Stimulated activated CD8-positive, alpha-beta memory T cell treated with anti-CD3 and anti-CD28 coated beads, Interleukin-15, amount 100 ng/mL, for 24 hours (primary cell): Measurements from ENCODE around the gene HOXB3.

ENCODE experiments used
- DNase-seq: peaks from one replicate; pipeline ENCODE4 v3.0.0-alpha.2; 2020; ENCODE audit warnings: low read depth

Gene HOXB3

GRCh38 chr17:48612456-48612853 lies 22.4 kb upstream of the HOXB3 start:
- DNase-seq: no peak

GRCh38 chr17:48611681-48612455 lies 21.8 kb upstream of the HOXB3 start:
- DNase-seq: no peak

DNA sequence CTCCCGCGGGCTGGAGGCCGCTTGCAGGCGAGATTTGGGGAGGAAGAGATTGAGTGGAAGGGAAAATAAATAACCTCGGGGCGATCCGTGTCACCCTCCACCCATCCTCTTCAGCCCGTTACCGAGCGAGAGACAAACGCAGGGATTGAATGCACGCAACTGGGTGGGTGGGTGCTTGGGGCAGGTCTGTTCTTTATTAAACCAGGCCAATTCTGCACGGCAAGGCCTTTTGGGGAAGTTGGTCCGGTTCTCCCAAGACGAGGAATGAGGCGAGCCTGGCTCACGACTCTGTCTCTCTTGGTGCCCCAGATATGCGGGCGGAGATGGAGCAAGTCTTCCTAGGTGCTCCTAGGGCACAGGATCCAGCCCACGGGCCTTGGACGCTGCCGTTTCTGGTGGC lies 21.2 kb upstream of the HOXB3 start:
- DNase-seq: no peak

GRCh38 chr17:48610282-48611211 lies 20.5 kb upstream of the HOXB3 start, which contains the start of gene HOXB7:
Gene HOXB7, minus strand, starts transcription at chr17:48611017. Its CDS starts 99 bp downstream, at chr17:48610918.
- DNase-seq: no peak

DNA sequence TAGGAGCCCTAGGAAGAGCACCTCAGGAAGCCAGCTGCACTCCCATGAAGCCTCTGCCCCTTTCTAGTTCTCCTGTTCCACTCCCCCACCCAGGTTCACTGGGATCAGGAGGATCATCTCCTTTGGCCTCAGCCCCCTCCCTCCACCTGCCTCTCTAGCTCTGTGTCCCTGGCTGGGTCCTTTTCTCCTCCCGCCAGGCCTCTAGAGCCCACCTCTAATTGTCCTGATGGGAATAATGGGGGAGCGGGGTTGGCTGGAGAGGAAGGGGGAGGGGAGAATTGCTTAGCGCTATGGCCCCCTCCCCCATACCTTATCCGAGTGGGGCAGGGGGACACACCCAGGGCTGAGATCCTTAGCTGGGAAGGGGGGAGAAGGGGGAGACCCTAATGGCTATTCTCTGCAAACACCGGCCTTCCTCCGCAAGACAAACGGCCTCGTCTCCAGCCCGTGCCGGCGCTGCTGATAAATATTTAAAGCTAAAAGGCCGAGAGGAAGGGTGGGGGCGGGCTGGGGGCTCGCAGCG lies 19.8 kb upstream of the HOXB3 start:
- no peak for DNase-seq

- DNase-seq: no peak
These were observed 19.0 kb upstream of the HOXB3 start for GRCh38 chr17:48609033-48609432.

DNA sequence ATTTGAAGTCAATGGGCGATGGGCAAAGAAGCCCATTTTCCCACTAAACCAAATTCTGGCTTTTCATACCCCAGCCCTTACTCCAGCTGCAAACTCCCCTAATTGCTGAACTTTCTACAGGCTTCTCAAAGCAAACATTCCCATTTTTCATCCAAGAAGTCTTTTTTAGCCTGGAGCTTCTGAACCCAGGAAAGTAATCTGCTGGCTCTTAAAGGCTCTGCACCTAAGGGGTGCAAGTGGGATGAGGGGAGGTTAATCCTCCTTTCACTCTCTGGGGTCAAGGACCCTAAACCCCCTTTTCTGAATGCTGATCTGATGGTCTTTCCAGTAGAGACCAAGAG lies 18.4 kb upstream of the HOXB3 start:
- no peak for DNase-seq

DNA sequence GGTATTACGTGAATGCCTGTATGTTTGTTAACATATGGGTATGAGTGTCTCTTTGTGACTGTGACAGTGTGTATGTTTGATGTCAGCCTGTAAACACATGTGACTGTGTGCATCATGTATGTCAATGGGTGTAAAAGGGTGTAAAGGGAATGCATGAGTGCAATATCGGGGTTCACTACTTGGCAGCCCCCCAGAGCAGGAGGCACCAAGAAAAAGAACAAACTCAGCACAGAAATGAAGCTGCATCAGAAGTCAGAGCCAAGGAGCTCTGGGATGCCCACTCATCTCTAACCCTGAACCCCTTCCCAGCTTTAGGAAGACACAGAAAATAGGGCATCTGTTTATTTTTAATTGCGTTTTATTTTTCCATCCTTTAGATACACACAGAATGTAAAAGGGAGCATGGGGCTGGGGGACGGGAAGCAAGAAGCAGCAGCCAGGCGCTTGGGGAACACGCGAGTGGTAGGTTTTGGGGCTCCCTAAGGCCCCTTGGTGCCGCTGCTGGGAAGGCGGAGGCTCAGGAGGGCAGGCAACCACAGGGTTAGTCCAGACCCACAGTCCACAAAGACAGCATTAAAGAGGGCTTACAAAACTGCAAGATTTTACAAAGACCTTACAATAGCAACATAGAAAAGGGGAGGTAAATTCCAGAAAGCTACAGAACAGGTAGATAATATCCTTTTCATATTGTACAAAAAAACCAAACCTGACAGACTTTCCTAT lies 17.0 kb upstream of the HOXB3 start:
- no peak for DNase-seq

- no peak for DNase-seq
These were observed 16.2 kb upstream of the HOXB3 start for GRCh38 chr17:48605991-48606891.

GRCh38 chr17:48605409-48605919 lies 15.4 kb upstream of the HOXB3 start:
- no peak for DNase-seq

DNA sequence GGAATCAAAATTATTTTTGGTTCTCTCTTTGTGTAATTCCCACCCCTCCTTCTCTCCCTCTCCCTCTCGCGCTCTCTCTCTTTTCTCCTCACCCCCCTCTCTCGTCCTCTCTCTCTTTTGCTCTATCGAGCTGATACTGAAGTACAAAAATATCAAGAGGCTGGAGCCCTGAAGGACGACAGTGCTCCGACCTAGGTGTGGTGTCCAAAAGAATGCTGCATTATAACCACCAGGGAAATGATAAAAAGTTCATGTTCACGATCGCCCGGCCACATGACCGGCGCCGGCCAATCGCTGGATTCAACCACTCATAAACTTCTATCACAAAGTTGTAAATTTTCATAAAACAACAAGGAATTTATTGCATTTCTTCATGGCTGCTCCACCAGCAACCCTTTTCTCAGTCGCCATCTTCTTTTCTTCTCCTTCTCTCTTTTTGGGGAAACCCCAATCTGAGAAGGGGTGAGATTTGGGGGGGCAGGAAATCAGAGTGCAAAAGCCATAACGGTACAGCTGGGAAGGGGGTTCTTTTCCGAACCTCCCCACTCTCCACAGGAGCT lies 14.8 kb upstream of the HOXB3 start, which contains the start of gene HOXB6:
Gene HOXB6 (minus strand): TSS at position 217 of the 560 bp plus-strand sequence. CDS start 6,836 bp downstream, outside the sequence.
- no peak for DNase-seq

GRCh38 chr17:48603959-48604769 lies 14.1 kb upstream of the HOXB3 start:
- no peak for DNase-seq

DNA sequence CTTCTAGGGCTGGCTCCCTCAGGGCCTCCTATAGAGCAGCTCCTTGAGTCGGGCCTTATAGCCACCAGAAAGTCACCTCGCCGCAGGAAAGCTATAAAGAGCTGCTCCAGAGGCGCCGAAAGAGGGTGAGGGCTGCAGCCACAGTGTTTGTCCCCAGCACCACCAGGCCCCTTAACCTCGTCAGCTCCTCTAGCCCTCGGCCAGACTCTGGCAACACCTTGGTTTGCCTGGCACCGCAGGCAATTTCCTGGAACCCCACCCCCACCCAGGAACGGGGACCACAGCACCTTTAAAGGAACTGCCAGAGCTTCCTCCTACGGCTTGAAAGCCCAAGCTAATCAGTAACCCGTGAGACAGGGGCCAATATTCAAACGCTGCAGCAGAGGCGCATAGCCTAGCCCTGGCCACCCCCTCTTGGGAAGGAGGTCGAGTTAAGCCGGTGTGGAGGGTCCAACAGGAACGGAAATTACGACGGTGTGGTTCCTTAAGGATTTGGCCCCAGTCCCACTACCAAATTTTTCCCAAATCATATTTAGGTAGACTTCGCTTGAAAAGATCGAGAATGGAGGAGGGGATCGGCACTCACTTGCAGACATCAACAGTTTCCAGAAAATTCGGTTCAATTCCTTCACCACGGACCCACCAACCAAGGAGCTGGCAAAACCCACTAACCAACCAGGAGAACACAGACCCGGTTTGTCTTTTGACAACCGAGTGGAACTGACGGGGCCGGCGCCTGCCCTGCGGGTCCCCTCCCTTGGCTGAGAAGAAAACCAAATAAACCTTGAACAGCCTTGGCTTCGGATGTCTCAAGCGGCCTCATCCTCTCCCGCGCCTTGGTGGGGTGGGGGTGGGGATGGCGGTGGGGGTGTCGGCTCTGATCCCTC lies 11.7 kb upstream of the HOXB3 start:
- DNase-seq: no peak

DNA sequence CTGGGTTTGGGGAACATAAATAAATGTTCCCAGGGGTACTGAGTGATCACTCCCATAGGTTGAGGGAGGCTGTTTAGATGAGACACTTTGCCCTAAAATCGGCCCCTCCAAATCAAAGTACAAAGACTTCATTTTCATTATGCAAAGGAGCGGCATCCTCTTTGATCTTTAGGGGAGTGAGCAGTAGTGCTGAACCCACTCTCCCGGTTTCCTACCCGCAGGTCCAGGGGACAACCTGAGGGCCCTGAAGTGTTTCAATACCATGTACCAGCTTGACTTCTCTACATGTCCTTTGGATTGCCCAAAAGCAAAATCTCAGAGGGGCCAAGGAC lies 11.1 kb upstream of the HOXB3 start:
- no peak for DNase-seq

GRCh38 chr17:48600244-48601098 lies 10.4 kb upstream of the HOXB3 start:
- no peak for DNase-seq

- DNase-seq: no peak
These were observed 9.3 kb upstream of the HOXB3 start for GRCh38 chr17:48599354-48599753.

- DNase-seq: no peak
These were observed 8.7 kb upstream of the HOXB3 start for GRCh38 chr17:48598736-48599135.
